H1 (cell line): ENCODE results near the gene RIOK3. TPM values are rescaled to one million over a fixed set of nuclear protein-coding genes. Genes with fewer than 3 reads are reported as not detected.

Experiments used
- CTCF ChIA-PET: fragments of 300-600 bp; sonication (Branson Sonifier 250); formaldehyde crosslinking; loops from one replicate; lab custom pipeline; 2021; ENCODE audit not compliant: partially characterized antibody; lab: Charles Lee
- POLR2A ChIA-PET: fragments of 300-600 bp; sonication (Branson Sonifier 250); formaldehyde crosslinking; loops from one replicate; lab custom pipeline; 2021; ENCODE audit warnings: inconsistent platforms; ENCODE audit not compliant: partially characterized antibody; lab: Charles Lee
- DNase-seq, 2 experiments: peaks; one replicate each; pipeline versions ENCODE4 v3.0.0 to v3.0.0-alpha.2; 2010 to 2022; ENCODE audit warnings: low spot score in 2 of 2, low read depth in 1 of 2, mixed read lengths in 1 of 2
- FAIRE-seq: peaks from 2 replicates; lab custom pipeline; 2011; peaks lifted over from hg19 to GRCh38; lab: Jason Lieb, UNC
- H2AFZ ChIP-seq: 2 replicates; pipeline ENCODE4 v1.8.1; 2012; ENCODE audit warnings: low read length, inconsistent platforms
- H2AK5ac ChIP-seq: 2 replicates; pipeline ENCODE4 v1.6.1; 2013; ENCODE audit warnings: low read depth, low read length
- H2BK120ac ChIP-seq: replicated peaks from 2 replicates; pipeline ENCODE3; 2013; ENCODE audit warnings: low read depth, low read length, inconsistent platforms
- H2BK12ac ChIP-seq: 2 replicates; pipeline ENCODE4 v1.6.1; 2013; ENCODE audit warnings: low read depth, low read length
- H2BK15ac ChIP-seq: 2 replicates; pipeline ENCODE4 v1.6.1; 2013; ENCODE audit warnings: low read length
- H2BK20ac ChIP-seq: 2 replicates; pipeline ENCODE4 v1.6.1; 2013; ENCODE audit warnings: low read length
- H2BK5ac ChIP-seq: 2 replicates; pipeline ENCODE4 v1.6.1; 2013; ENCODE audit warnings: low read depth, low read length
- H3K14ac ChIP-seq: 2 replicates; pipeline ENCODE4 v1.6.1; 2013; ENCODE audit warnings: inconsistent platforms; ENCODE audit not compliant: insufficient read length
- H3K18ac ChIP-seq: 2 replicates; pipeline ENCODE4 v1.6.1; 2013; ENCODE audit warnings: low read length; ENCODE audit errors: extremely low read depth
- H3K23ac ChIP-seq: 2 replicates; pipeline ENCODE4 v1.6.1; 2013; ENCODE audit warnings: inconsistent platforms; ENCODE audit not compliant: insufficient read length
- H3K23me2 ChIP-seq: 2 replicates; pipeline ENCODE4 v1.6.1; 2013; ENCODE audit warnings: low read depth, low read length
- H3K27ac ChIP-seq: 2 replicates; pipeline ENCODE4 v1.6.1; 2011; ENCODE audit warnings: low read depth, low read length, inconsistent platforms
- H3K27me3 ChIP-seq, 4 experiments: replicated peaks in 1 of 4; 1 replicate in 1 of 4; 2 replicates in 3 of 4; pipeline versions ENCODE4 v1.6.1 to v1.8.1; 2011 to 2013; ENCODE audit warnings: low read length in 3 of 4, mild to moderate bottlenecking in 3 of 4, inconsistent platforms in 2 of 4, mixed read lengths in 2 of 4, moderate library complexity in 1 of 4; ENCODE audit not compliant: control insufficient read depth in 3 of 4, insufficient read depth in 3 of 4; ENCODE audit errors: extremely low read depth in 1 of 4
- H3K36me3 ChIP-seq, 4 experiments: 2 replicates each; pipeline versions ENCODE4 v1.6.1 to v1.8.1; 2011 to 2013; ENCODE audit warnings: mild to moderate bottlenecking in 4 of 4, low read length in 3 of 4, moderate library complexity in 2 of 4, control low read depth in 1 of 4, inconsistent platforms in 1 of 4; ENCODE audit not compliant: insufficient read depth in 4 of 4, control insufficient read depth in 2 of 4
- H3K4ac ChIP-seq: replicated peaks from 2 replicates; pipeline ENCODE3; 2013; ENCODE audit warnings: low read length, low read depth, mixed read lengths, inconsistent platforms; ENCODE audit not compliant: insufficient read length
- H3K4me1 ChIP-seq, 4 experiments: replicated peaks in 1 of 4; 1 replicate in 1 of 4; 2 replicates in 3 of 4; pipeline versions ENCODE4 v1.6.1 to v1.8.1; 2011 to 2013; ENCODE audit warnings: low read length in 3 of 4, inconsistent platforms in 2 of 4, mixed read lengths in 1 of 4; ENCODE audit not compliant: insufficient read depth in 4 of 4, control insufficient read depth in 3 of 4
- H3K4me2 ChIP-seq, 2 experiments: 2 replicates each; pipeline versions ENCODE4 v1.6.1 to v1.8.1; 2011 to 2013; ENCODE audit warnings: low read depth in 2 of 2, low read length in 2 of 2, control low read depth in 1 of 2, inconsistent platforms in 1 of 2, mild to moderate bottlenecking in 1 of 2; ENCODE audit not compliant: insufficient read depth in 1 of 2
- H3K4me3 ChIP-seq, 4 experiments: fragments of 200-600, 300-600 bp in 1 of 4; sonication (generic), shearing (Covaris generic), sonication (Bioruptor Twin) in 1 of 4; 2 replicates each; pipeline versions ENCODE4 v1.5.1 to v1.8.1; 2011 to 2016; ENCODE audit warnings: low read length in 4 of 4, low read depth in 3 of 4, control low read depth in 2 of 4, inconsistent platforms in 2 of 4, mild to moderate bottlenecking in 2 of 4, mixed read lengths in 1 of 4, moderate library complexity in 1 of 4; ENCODE audit not compliant: insufficient read depth in 2 of 4; ENCODE audit errors: extremely low read depth in 1 of 4
- H3K56ac ChIP-seq: replicated peaks from 2 replicates; pipeline ENCODE3; 2013; ENCODE audit warnings: low read depth, mild to moderate bottlenecking, mixed read lengths, low read length, inconsistent platforms; ENCODE audit not compliant: insufficient read length
- H3K79me1 ChIP-seq: 2 replicates; pipeline ENCODE4 v1.6.1; 2013; ENCODE audit warnings: low read depth, low read length, control low read depth
- H3K79me2 ChIP-seq, 2 experiments: 2 replicates each; pipeline versions ENCODE4 v1.6.1 to v1.8.1; 2012 to 2013; ENCODE audit warnings: low read length in 2 of 2, mild to moderate bottlenecking in 2 of 2, inconsistent platforms in 1 of 2; ENCODE audit not compliant: insufficient read depth in 2 of 2, control insufficient read depth in 1 of 2
- H3K9ac ChIP-seq, 4 experiments: replicated peaks in 1 of 4; 1 replicate in 1 of 4; 2 replicates in 3 of 4; pipeline versions ENCODE4 v1.6.1 to v1.8.1; 2011 to 2013; ENCODE audit warnings: low read depth in 3 of 4, low read length in 3 of 4, control low read depth in 2 of 4, mild to moderate bottlenecking in 2 of 4, moderate library complexity in 2 of 4, inconsistent platforms in 1 of 4; ENCODE audit errors: extremely low read depth in 1 of 4
- H3K9me3 ChIP-seq, 2 experiments: 2 replicates each; pipeline versions ENCODE4 v1.6.1 to v1.8.1; 2012 to 2013; ENCODE audit warnings: mild to moderate bottlenecking in 2 of 2, moderate library complexity in 2 of 2, control low read depth in 1 of 2, inconsistent platforms in 1 of 2, low read depth in 1 of 2, low read length in 1 of 2, mixed read lengths in 1 of 2; ENCODE audit not compliant: insufficient read depth in 2 of 2
- H4K20me1 ChIP-seq, 2 experiments: replicated peaks in 1 of 2; 2 replicates each; pipeline versions ENCODE3 to v1.8.1; 2011 to 2013; ENCODE audit warnings: inconsistent platforms in 2 of 2, low read length in 2 of 2, mild to moderate bottlenecking in 1 of 2; ENCODE audit not compliant: insufficient read depth in 2 of 2, control insufficient read depth in 1 of 2
- H4K5ac ChIP-seq: 2 replicates; pipeline ENCODE4 v1.6.1; 2013; ENCODE audit warnings: low read length, low read depth, mixed read lengths, inconsistent platforms; ENCODE audit not compliant: insufficient read length
- H4K8ac ChIP-seq: 2 replicates; pipeline ENCODE4 v1.8.0; 2013; ENCODE audit warnings: mild to moderate bottlenecking, moderate library complexity, low read length, inconsistent platforms; ENCODE audit not compliant: insufficient read depth; ENCODE audit errors: extremely low read depth
- H4K91ac ChIP-seq: replicated peaks from 2 replicates; pipeline ENCODE3; 2013; ENCODE audit warnings: low read length, mixed read lengths, inconsistent platforms; ENCODE audit not compliant: insufficient read length
- CBX5 ChIP-seq: fragments of 300-800, 300-1000 bp; sonication (generic); IDR thresholded peaks from 2 replicates; pipeline ENCODE4 v1.7.1; 2016; ENCODE audit warnings: antibody characterized with exemption, low read length, low read depth
- JUND ChIP-seq: IDR thresholded peaks from 2 replicates; pipeline ENCODE4 v1.6.1; 2011; ENCODE audit warnings: mild to moderate bottlenecking, improper control_type of control experiment, low read length
- MAFK ChIP-seq: IDR thresholded peaks from 2 replicates; pipeline ENCODE4 v1.6.1; 2012; ENCODE audit warnings: low read depth, mild to moderate bottlenecking, improper control_type of control experiment, low read length
- POU5F1 ChIP-seq: IDR thresholded peaks from 2 replicates; pipeline ENCODE4 v1.6.1; 2011; ENCODE audit warnings: low read depth, mild to moderate bottlenecking, low read length, moderate library complexity
- SP1 ChIP-seq: IDR thresholded peaks from 2 replicates; pipeline ENCODE4 v1.6.1; 2011; ENCODE audit warnings: low read depth, low read length
- SUZ12 ChIP-seq: fragments of 200-600 bp; sonication (generic); IDR thresholded peaks from 2 replicates; pipeline ENCODE4 v1.6.1; 2012; ENCODE audit warnings: mild to moderate bottlenecking, inconsistent platforms, low read length, moderate library complexity, mixed read lengths
- TAF1 ChIP-seq: IDR thresholded peaks from 2 replicates; pipeline ENCODE4 v1.6.1; 2011; ENCODE audit warnings: mild to moderate bottlenecking, low read depth, low read length
- TAF7 ChIP-seq: optimal IDR thresholded peaks from 2 replicates; pipeline ENCODE3; 2011; ENCODE audit warnings: low read depth, mild to moderate bottlenecking, inconsistent platforms, low read length, moderate library complexity, borderline replicate concordance
- YY1 ChIP-seq: IDR thresholded peaks from 2 replicates; pipeline ENCODE4 v1.6.1; 2011; ENCODE audit warnings: low read depth, mild to moderate bottlenecking, low read length
- WGBS, 2 experiments: shearing (Covaris generic) in 1 of 2; methylation state at CpG; one replicate each; pipeline versions ENCODE4 v1.1.6 to v1.1.7; 2013 to 2015; ENCODE audit warnings: low lambda C conversion rate in 2 of 2, mixed read lengths in 2 of 2, inconsistent platforms in 1 of 2, low coverage in 1 of 2, missing lambda C conversion rate in 1 of 2; ENCODE audit not compliant: insufficient replicate concordance in 2 of 2, insufficient coverage in 1 of 2, insufficient read length in 1 of 2; ENCODE audit errors: extremely low coverage in 1 of 2, missing lambda C conversion rate in 1 of 2; 5-methylcytosine and 5-hydroxymethylcytosine counted together
- polyA plus RNA-seq, 7 experiments: library from polyadenylated mRNA; depleted of rRNA in 3 of 7; stranded (reverse) in 5 of 7; unstranded in 2 of 7; fragments of >200 nt in 5 of 7; fragments of 200-250 nt in 2 of 7; gene quantifications; 1 replicate in 5 of 7; 2 replicates in 1 of 7; 4 replicates in 1 of 7; pipeline versions ENCODE4 v1.2.1 to v1.2.3, GENCODE V29; 2011 to 2013; ENCODE audit warnings: missing spikeins in 2 of 7, mixed read lengths in 2 of 7
- total RNA-seq: library from RNA; stranded (reverse); fragmentation: NEBNext Ultra II Directional; extraction: Animal tissue kit (Norgen Biotek cat#: 25700); gene quantifications from 2 replicates; pipeline ENCODE4 v1.2.1, GENCODE V29; 2021
- TF ChIP-seq, protein P1 (sequence below): IDR thresholded peaks from 2 replicates; pipeline ENCODE4 v1.6.1; 2012; ENCODE audit warnings: inconsistent platforms

RIOK3 gene
- total and polyA plus RNA-seq, 2 of the 8 experiments (the other 6 are each of a cell fraction or from before 2014, with no cell fraction given), result 7.5 to 24.3 TPM

- Histone ChIP-seq H3K4me3 (peak overlapping the region in 3 of 4 experiments; percentile 80 to 99 (median 83); a peak in 2 of 8 replicates), H2BK5ac (no peak overlapping the region)
- CTCF ChIA-PET, result interaction anchor here (0.6 to 2.6 kb wide), 9 partner anchors 11 to 582 kb away, joined by 3 to 11 read pairs (median 3); no protein-coding TSS in a partner anchor
Measured at GRCh38 chr18:23504720-23505119, 51.6 kb downstream of the RIOK3 start.

More at GRCh38 chr18:23504720-23505119, 51.6 kb downstream of the RIOK3 start:
- H3K23me2 ChIP-seq, result peaks cover 7% of the 10 kb centered on the region; the same call in 1 of the 2 replicates
- no peak overlapping the region for H3K56ac ChIP-seq
- H3K4ac ChIP-seq, result no peak overlapping the region
- H2AK5ac ChIP-seq, result no peak overlapping the region
- H3K18ac ChIP-seq, result no peak overlapping the region
- H3K27me3 ChIP-seq, result peaks cover 0 to 13% (median 5%) of the 10 kb centered on the region in 4 experiments; a peak in 5 of 7 replicates
- H4K5ac ChIP-seq, result no peak overlapping the region
- TF ChIP-seq MAFK, result no peak
- no peak for TF ChIP-seq JUND
- TF ChIP-seq SUZ12, result no peak
- no peak for TF ChIP-seq TAF1
- no peak for TF ChIP-seq SP1
- no peak for TF ChIP-seq CBX5
- no peak for TF ChIP-seq TAF7
- no peak for TF ChIP-seq POU5F1
- no peak for TF ChIP-seq YY1
- TF ChIP-seq, protein P1, sequence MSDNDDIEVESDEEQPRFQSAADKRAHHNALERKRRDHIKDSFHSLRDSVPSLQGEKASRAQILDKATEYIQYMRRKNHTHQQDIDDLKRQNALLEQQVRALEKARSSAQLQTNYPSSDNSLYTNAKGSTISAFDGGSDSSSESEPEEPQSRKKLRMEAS, result no peak
- TF ChIP-seq, all 59 proteins: peak for 0
- H2BK20ac ChIP-seq, result no peak overlapping the region
- no peak overlapping the region for H3K14ac ChIP-seq
- FAIRE-seq (no peak), DNase-seq (no peak)
- POLR2A ChIA-PET, result interaction anchor here (1.5 kb wide), 1 partner anchor 16 kb away, joined by 3 read pairs; no protein-coding TSS in a partner anchor
- peaks cover 2 to 6% (median 4%) of the 10 kb centered on the region in 4 experiments; a peak in 5 of 7 replicates for H3K4me1 ChIP-seq
- no peak overlapping the region for H3K9ac ChIP-seq
- H4K20me1 ChIP-seq, result peaks cover 5 to 7% of the 10 kb centered on the region in 2 experiments
- peaks cover 0 to 7% (median 0%) of the 10 kb centered on the region in 4 experiments; a peak in 2 of 8 replicates for H3K36me3 ChIP-seq
- no peak overlapping the region for H3K23ac ChIP-seq
- no peak overlapping the region for H2BK12ac ChIP-seq
- no peak overlapping the region for H2AFZ ChIP-seq
- no peak overlapping the region for H2BK15ac ChIP-seq
- H2BK120ac ChIP-seq, result no peak overlapping the region
- peak overlapping the region; percentile 75 to 91; a peak in 1 of 4 replicates for H3K4me2 ChIP-seq
- H3K79me2 ChIP-seq, result peaks cover 0 to 5% of the 10 kb centered on the region in 2 experiments; a peak in 1 of 4 replicates
- WGBS, 2 experiments, result 90% methylated on average over 3 of the region's 3 CpGs; no CpG with 5 or more reads in 1 of the 2 experiments
- no peak overlapping the region for H4K8ac ChIP-seq
- H3K27ac ChIP-seq, result no peak overlapping the region
- no peak overlapping the region for H4K91ac ChIP-seq
- H3K9me3 ChIP-seq, result no peaks in the 10 kb centered on the region
- no peaks in the 10 kb centered on the region; the same call in 1 of the 2 replicates for H3K79me1 ChIP-seq
